Ovary (tissue), 9 donors: ENCODE results near the gene FAM120B. TPM values are rescaled to one million over a fixed set of nuclear protein-coding genes. Genes with fewer than 3 reads are reported as not detected.

Experiments used
- DNase-seq, 5 donors: peaks; one replicate each; pipeline ENCODE4 v3.0.0-alpha.2; 2019 to 2020
- H3K27ac ChIP-seq, 2 donors: fragments of 200-600 bp; one replicate each; pipeline versions ENCODE4 v1.5.1 to v1.8.0; 2019 to 2022
- H3K27me3 ChIP-seq: fragments of 200-600 bp; one replicate; pipeline ENCODE4 v1.8.0; 2022
- H3K36me3 ChIP-seq: fragments of 200-600 bp; sonication (generic); one replicate; pipeline ENCODE4 v1.5.1; 2019
- H3K4me1 ChIP-seq: one replicate; pipeline ENCODE4 v1.8.1; 2013; ENCODE audit warnings: mild to moderate bottlenecking, moderate library complexity; ENCODE audit not compliant: insufficient read depth
- H3K4me3 ChIP-seq: fragments of 200-600 bp; sonication (generic); one replicate; pipeline ENCODE4 v1.5.1; 2017
- H3K9me3 ChIP-seq, 2 donors: fragments of 200-600 bp in 1 of 2; sonication (generic) in 1 of 2; one replicate each; pipeline versions ENCODE4 v1.5.1 to v1.8.1; 2013 to 2019; ENCODE audit warnings: mild to moderate bottlenecking in 1 of 2, moderate library complexity in 1 of 2
- CTCF ChIP-seq, 3 donors: fragments of 450-650 bp in 2 of 3; fragments of 200-600 bp in 1 of 3; IDR thresholded peaks; one replicate each; pipeline versions ENCODE4 v1.5.1 to v1.8.0; 2016 to 2022; ENCODE audit warnings: antibody characterized with exemption in 3 of 3, mild to moderate bottlenecking in 1 of 3
- EP300 ChIP-seq: sonication (generic); formaldehyde crosslinking; IDR thresholded peaks from one replicate; pipeline ENCODE4 v1.6.1; 2017; ENCODE audit warnings: antibody characterized with exemption
- POLR2A ChIP-seq: fragments of 450-650 bp; IDR thresholded peaks from one replicate; pipeline ENCODE4 v1.6.1; 2017; ENCODE audit warnings: antibody characterized with exemption, mild to moderate bottlenecking, moderate library complexity
- WGBS, 3 donors: extraction: QIAGEN DNeasy Blood & Tissue Kit in 1 of 3; methylation state at CpG; one replicate each; pipeline versions ENCODE4 v1.1.5 to v1.1.7; 2013 to 2017; 5-methylcytosine and 5-hydroxymethylcytosine counted together
- intact Hi-C, 4 donors: fragments of 100-400 bp; cut with DNase I; formaldehyde crosslinking; loops; one replicate each; pipeline versions ENCODE4 v1.11.0 to v1.15.1; 2022 to 2023
- polyA plus RNA-seq, 2 donors: library from polyadenylated mRNA; stranded (reverse); fragments of 200-250 nt in 1 of 2; fragments of 350-450 nt in 1 of 2; fragmentation: Illumina TruSeq in 1 of 2; extraction: RNeasy Lipid Tissue Mini Kit (QIAGEN cat#74804) in 1 of 2; gene quantifications; one replicate each; pipeline ENCODE4 v1.2.3, GENCODE V29; 2013 to 2014
- total RNA-seq, 7 donors: library from RNA; depleted of rRNA in 2 of 7; stranded (reverse); fragments of >200 nt in 2 of 7; fragmentation: NEBNext Ultra II Directional in 3 of 7; extraction: Animal tissue kit (Norgen Biotek cat#: 25700) in 3 of 7; gene quantifications; one replicate each; pipeline versions ENCODE4 v1.1.0 to v1.2.4, GENCODE V29; 2016 to 2023
- donor health status: DM: no; HTN: no; CAD: no; lungs with moderate emphysema.
- donor health status: DM: no; HTN: no; CAD: no.
- donor health status: Bipolar disorder and iron deficiency.
- donor health status: DM: yes; HTN: yes; CAD: no.
- donor health status: DM: no; HTN: no; CAD: no.
- donor health status: DM: yes; HTN: yes; CAD: no.

The FAM120B gene
- total and polyA plus RNA-seq, 9 donors = 10.6 to 39.3 (median 28.4) TPM

- no peak for DNase-seq
- Histone ChIP-seq H3K4me1 (no peaks in the 10 kb centered on the region), H3K27ac (no peak overlapping the region), H3K9me3 (no peaks in the 10 kb centered on the region), H3K27me3 (no peaks in the 10 kb centered on the region), H3K4me3 (no peak overlapping the region), H3K36me3 (no peaks in the 10 kb centered on the region)
- TF ChIP-seq POLR2A (no peak), EP300 (no peak), CTCF (IDR thresholded peaks at IDR 0.05) (no peak)
- 70 to 79% (median 75%) methylated on average over 15 of the region's 15 CpGs for WGBS, 3 donors
- intact Hi-C loops = no loop called here
Measured at GRCh38 chr6:170444811-170445211, 138.3 kb downstream of the FAM120B start.

GRCh38 chr6:170445487-170445886, 138.9 kb downstream of the FAM120B start:
- H3K4me1 ChIP-seq = no peaks in the 10 kb centered on the region
- H3K27ac ChIP-seq = no peak overlapping the region
- no peak for DNase-seq
- intact Hi-C loops = no loop called here
- no peaks in the 10 kb centered on the region for H3K36me3 ChIP-seq
- H3K27me3 ChIP-seq = no peaks in the 10 kb centered on the region
- no peak overlapping the region for H3K4me3 ChIP-seq
- TF ChIP-seq EP300 (no peak), CTCF (IDR thresholded peaks at IDR 0.05) (no peak), POLR2A (no peak)
- H3K9me3 ChIP-seq = no peaks in the 10 kb centered on the region
- WGBS, 3 donors = 89 to 93% (median 93%) methylated on average over 17 of the region's 17 CpGs

- no peaks in the 10 kb centered on the region for H3K27me3 ChIP-seq
- H3K4me1 ChIP-seq = no peaks in the 10 kb centered on the region
- DNase-seq = no peak
- H3K36me3 ChIP-seq = no peaks in the 10 kb centered on the region
- intact Hi-C loops = no loop called here
- H3K4me3 ChIP-seq = no peak overlapping the region
- 90 to 93% (median 91%) methylated on average over 9 of the region's 9 CpGs for WGBS, 3 donors
- H3K27ac ChIP-seq = no peak overlapping the region
- TF ChIP-seq CTCF (IDR thresholded peaks at IDR 0.05) = no peak
- no peak for TF ChIP-seq POLR2A
- no peak for TF ChIP-seq EP300
- H3K9me3 ChIP-seq = no peaks in the 10 kb centered on the region
Measured at GRCh38 chr6:170445971-170446370, 139.4 kb downstream of the FAM120B start.

- Histone ChIP-seq H3K27ac (no peak overlapping the region), H3K36me3 (no peaks in the 10 kb centered on the region), H3K4me3 (no peak overlapping the region), H3K4me1 (no peaks in the 10 kb centered on the region), H3K27me3 (no peaks in the 10 kb centered on the region), H3K9me3 (no peaks in the 10 kb centered on the region)
- DNase-seq = no peak
- intact Hi-C loops = no loop called here
- WGBS, 3 donors = 81 to 87% (median 82%) methylated on average over 15 of the region's 15 CpGs
- TF ChIP-seq POLR2A = no peak
- TF ChIP-seq EP300 = no peak
- TF ChIP-seq CTCF (IDR thresholded peaks at IDR 0.05) = no peak
Measured at GRCh38 chr6:170446841-170447560, 140.4 kb downstream of the FAM120B start.
